ENCODE measurements around the gene TADA1.

GRCh38 chr1:166857995-166858394 lies 18.1 kb downstream of the TADA1 start:
- TF ChIP-seq EZH2 (IDR thresholded peaks at IDR 0.05; ENCODE audit: borderline replicate concordance, low read depth, low read length, poor library complexity, severe bottlenecking) (no peak), CTCF (conservative IDR thresholded peaks at IDR 0.05; ENCODE audit: low read depth, low read length) (no peak)
